ENCODE data around the gene RAD51B.

Gene RAD51B

DNA sequence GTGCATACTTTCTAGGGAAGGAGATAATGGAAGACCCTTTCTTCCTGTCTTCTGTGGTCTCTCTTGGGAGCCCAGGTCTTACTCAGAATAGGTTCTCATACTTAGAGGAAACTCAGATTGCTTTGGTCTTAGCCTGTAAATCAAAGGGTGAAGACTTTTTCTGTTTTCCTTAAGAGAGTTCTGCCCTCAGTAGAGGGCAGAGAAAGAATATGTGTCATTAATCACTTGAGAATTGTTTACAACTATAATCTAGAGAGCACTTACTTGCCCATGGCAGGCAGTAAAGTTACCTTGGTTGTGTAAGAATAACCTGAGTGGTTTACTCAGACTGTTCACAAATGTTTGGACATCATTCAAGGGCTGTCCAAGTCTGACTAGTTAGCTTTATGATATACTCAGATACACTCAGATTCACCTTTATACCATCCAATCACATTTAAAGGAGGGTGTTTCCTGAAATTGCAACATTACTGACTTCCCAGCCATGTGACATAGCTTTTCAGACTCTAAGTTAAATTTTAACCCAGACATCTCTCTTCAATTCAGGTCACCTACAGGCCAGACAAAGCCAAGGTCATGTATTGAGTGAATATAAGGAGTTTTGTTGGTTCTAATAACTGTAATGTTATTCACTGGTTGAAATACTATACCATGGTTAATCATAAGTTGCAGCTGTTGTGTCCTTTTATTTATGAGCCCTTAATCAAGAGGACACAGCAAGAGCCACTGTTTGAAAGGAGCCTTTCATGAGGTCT, 372.2 kb downstream of the RAD51B start:
- DNase-seq (ENCODE audit: extremely low read depth, insufficient read length), result no peak
- Histone ChIP-seq H3K36me3 (ENCODE audit: control insufficient read depth, insufficient read depth, low read length) (no peaks in the 10 kb centered on the region), H3K4me3 (replicated peaks; ENCODE audit: low read depth, low read length) (no peak overlapping the region), H3K27me3 (replicated peaks; ENCODE audit: control insufficient read depth, insufficient read depth, low read length) (no peaks in the 10 kb centered on the region)
- TF ChIP-seq, protein P1, sequence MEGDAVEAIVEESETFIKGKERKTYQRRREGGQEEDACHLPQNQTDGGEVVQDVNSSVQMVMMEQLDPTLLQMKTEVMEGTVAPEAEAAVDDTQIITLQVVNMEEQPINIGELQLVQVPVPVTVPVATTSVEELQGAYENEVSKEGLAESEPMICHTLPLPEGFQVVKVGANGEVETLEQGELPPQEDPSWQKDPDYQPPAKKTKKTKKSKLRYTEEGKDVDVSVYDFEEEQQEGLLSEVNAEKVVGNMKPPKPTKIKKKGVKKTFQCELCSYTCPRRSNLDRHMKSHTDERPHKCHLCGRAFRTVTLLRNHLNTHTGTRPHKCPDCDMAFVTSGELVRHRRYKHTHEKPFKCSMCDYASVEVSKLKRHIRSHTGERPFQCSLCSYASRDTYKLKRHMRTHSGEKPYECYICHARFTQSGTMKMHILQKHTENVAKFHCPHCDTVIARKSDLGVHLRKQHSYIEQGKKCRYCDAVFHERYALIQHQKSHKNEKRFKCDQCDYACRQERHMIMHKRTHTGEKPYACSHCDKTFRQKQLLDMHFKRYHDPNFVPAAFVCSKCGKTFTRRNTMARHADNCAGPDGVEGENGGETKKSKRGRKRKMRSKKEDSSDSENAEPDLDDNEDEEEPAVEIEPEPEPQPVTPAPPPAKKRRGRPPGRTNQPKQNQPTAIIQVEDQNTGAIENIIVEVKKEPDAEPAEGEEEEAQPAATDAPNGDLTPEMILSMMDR (IDR thresholded peaks at IDR 0.05; ENCODE audit: insufficient read depth, low read length, poor library complexity, severe bottlenecking), result no peak

DNA sequence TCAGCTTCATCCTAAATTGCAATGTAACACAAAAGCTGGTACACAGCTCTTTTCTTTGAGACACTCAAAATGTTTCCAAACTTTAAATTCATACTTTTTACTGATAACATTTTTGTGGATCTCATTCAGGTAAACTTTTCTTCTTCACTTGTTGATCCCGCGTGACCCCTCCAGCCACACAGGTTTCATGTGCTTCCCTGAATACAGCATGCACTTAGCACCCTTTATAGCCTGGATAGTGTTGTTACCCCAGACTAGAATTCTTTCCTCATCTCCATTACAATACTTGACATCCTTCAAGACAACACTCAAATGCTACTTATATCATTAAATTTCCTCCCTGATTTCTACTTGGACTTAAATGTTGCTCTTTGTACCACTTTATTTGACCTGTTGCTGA, 373.4 kb downstream of the RAD51B start:
- H3K4me3 ChIP-seq (replicated peaks; ENCODE audit: low read depth, low read length), result no peak overlapping the region
- H3K27me3 ChIP-seq (replicated peaks; ENCODE audit: control insufficient read depth, insufficient read depth, low read length), result no peaks in the 10 kb centered on the region
- no peaks in the 10 kb centered on the region for H3K36me3 ChIP-seq (ENCODE audit: control insufficient read depth, insufficient read depth, low read length)
- TF ChIP-seq, protein P1 (IDR thresholded peaks at IDR 0.05; ENCODE audit: insufficient read depth, low read length, poor library complexity, severe bottlenecking), result no peak
- DNase-seq (ENCODE audit: extremely low read depth, insufficient read length), result no peak

DNA sequence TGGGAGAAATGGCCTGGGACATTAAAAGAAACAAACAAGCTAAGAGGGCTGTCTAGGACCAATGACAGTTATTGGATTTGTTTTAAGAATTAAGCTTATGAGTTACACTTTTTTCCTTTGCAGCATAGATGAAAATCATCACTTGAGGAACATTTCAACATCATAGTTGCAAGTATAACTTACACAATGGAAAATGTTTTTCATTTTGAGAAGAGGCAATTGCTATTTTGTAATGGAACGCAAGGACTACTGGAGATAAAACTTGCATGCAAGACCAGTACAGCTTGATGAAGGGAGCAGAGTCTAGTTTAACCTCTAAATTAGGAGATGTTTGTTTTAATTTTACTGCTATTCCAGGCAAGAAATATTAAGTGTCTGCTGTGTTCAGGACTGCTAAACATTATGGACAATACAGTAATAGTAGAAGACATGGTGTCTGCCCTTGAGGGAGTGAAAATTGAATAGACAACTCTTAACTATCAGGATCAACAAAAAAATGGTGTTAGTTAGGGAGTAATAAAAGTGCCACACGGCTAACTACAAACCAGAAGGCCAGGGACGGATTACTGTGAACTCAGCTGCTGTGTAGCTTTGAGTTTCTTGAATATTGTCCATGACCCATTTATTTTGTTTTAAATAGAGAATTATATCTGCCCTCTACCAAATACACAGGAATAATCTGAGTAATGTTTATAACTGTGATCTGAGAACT, 374.5 kb downstream of the RAD51B start:
- Histone ChIP-seq H3K4me3 (replicated peaks; ENCODE audit: low read depth, low read length) (no peak overlapping the region), H3K27me3 (replicated peaks; ENCODE audit: control insufficient read depth, insufficient read depth, low read length) (no peaks in the 10 kb centered on the region), H3K36me3 (ENCODE audit: control insufficient read depth, insufficient read depth, low read length) (no peaks in the 10 kb centered on the region)
- no peak for DNase-seq (ENCODE audit: extremely low read depth, insufficient read length)
- TF ChIP-seq, protein P1 (IDR thresholded peaks at IDR 0.05; ENCODE audit: insufficient read depth, low read length, poor library complexity, severe bottlenecking), result no peak

DNA sequence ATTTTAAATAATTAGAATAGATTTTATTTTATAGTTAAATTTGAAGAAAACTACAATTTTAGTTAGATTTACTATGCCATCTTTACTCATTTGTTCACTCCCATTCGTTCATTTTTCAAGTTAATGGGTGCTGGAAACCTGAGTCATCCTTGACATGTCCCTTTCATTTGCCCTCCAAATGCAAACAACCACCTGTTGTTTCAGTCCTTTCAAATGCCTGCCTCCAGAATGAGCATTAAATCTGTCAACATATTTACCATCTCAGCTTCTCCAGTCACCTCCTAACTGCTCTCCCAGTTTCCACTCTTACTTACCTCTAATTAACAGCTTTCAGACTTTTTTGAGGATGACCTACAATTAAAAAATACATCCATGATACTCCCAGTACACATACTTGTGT, 375.5 kb downstream of the RAD51B start:
- no peak for DNase-seq (ENCODE audit: extremely low read depth, insufficient read length)
- H3K4me3 ChIP-seq (replicated peaks; ENCODE audit: low read depth, low read length), result no peak overlapping the region
- TF ChIP-seq, protein P1 (IDR thresholded peaks at IDR 0.05; ENCODE audit: insufficient read depth, low read length, poor library complexity, severe bottlenecking), result no peak

DNA sequence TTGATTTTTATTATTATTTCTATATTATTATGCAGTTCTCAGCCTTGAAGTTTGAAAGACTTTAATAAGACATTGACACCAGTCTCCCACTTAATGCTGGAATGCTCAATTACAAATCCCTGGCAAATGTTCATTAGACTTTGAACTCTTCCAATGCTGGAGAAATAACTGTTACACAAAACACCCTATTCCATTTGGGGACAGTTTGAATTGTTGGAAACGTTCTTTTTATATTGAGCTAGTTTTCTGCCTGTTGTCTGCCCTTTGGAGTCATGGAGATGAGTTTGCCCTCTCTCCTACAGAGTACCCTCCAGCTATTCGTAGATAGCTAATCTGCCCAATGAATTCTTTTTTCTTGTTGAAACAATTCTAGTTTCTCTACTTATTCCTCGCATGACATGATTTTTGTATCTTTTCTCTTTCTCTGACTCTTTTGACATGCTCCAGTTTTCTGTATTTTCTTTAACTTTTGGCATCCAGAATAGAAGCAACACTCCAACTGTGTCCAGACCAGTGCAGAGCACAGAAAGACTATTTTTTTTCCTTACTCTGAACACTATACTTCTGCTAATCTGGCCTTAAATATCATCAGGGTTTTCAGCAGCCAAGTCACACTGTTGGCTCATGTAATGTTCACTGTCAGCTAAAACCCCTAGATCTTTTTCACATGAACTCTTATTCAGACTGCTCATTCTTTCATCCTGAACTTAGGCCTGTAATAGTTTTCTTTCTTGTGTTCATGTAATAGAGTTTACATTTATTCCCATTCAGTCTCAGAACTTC, 379.3 kb downstream of the RAD51B start:
- TF ChIP-seq, protein P1 (IDR thresholded peaks at IDR 0.05; ENCODE audit: insufficient read depth, low read length, poor library complexity, severe bottlenecking), result no peak
- no peaks in the 10 kb centered on the region for H3K36me3 ChIP-seq (ENCODE audit: control insufficient read depth, insufficient read depth, low read length)
- DNase-seq (ENCODE audit: extremely low read depth, insufficient read length), result no peak
- no peak overlapping the region for H3K4me3 ChIP-seq (replicated peaks; ENCODE audit: low read depth, low read length)
- no peaks in the 10 kb centered on the region for H3K27me3 ChIP-seq (replicated peaks; ENCODE audit: control insufficient read depth, insufficient read depth, low read length)

More for the DNA sequence above, 375.5 kb downstream of the RAD51B start:
- Histone ChIP-seq H3K27me3 (replicated peaks; ENCODE audit: control insufficient read depth, insufficient read depth, low read length) (no peaks in the 10 kb centered on the region), H3K36me3 (ENCODE audit: control insufficient read depth, insufficient read depth, low read length) (no peaks in the 10 kb centered on the region)
